ENCODE data around the gene SNED1.

- TF ChIP-seq CTCF (conservative IDR thresholded peaks at IDR 0.05 in 1 of 2, IDR thresholded peaks at IDR 0.05 in 1 of 2; ENCODE audit: extremely low read depth in 1 of 2, insufficient read depth in 1 of 2, low read depth in 1 of 2, low read length in 2 of 2) (no peak), EZH2 (IDR thresholded peaks at IDR 0.05; ENCODE audit: borderline replicate concordance, low read length) (no peak)
Observed at GRCh38 chr2:241105641-241106040, 107.2 kb downstream of the SNED1 start.

All from mammary epithelial cell (primary cell).